ENCODE results near the gene ADSS1.

ADSS1 gene

DNA sequence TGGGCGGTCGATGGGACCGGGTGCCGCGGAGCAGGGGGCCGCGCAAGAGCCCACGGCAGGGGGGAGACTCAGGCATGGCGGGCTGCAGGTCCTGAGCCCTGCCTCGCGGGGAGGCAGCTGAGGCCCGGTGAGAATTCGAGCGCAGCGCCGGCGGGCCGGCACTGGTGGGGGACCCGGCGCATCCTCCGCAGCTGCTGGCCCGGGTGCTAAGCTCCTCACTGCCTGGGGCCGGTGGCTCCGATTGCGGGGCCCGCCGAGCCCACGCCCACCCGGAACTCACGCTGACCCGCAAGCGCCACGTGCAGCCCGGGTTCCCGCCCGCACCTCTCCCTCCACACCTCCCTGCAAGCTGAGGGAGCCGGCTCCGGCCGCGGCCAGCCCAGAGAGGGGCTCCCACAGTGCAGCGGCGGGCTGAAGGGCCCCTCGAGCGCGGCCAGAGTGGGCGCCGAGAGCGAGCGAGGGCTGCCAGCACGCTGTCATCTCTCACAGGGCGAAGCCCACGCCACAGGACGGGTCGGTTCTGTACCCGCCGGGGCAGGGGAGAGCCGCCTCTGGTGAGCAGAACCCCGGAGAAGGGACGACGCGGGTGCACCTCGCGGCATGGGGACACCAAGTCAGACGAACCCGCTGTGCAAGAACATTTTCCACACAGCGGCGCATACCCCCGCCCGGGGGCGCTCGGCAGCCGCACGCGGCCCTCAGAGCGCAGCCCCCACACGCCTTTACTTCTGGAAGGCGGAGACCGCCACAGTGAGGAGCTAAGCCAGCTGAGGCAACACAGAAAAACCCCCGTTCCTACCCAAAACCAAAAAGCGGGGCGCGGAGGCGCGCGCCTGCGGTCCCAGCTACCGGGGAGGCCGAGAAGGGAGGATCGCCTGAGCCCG lies 27.8 kb downstream of the ADSS1 start:
- DNase-seq, result no peak

DNA sequence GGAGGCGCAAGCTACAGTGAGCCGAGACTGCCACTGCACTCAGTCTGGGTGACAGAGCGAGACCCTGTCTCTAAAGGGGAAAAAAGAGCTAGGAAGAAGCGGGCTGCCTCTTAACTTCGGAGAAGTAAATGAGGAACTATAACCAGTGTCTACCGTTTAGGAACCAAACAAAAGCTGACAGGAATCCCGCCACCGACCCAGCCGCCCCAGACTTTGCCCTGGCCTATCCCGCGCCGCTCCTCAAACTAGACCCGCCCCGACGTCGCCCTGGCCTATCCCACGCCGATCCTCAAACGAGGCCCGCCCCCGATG lies 28.4 kb downstream of the ADSS1 start:
- DNase-seq, result no peak

DNA sequence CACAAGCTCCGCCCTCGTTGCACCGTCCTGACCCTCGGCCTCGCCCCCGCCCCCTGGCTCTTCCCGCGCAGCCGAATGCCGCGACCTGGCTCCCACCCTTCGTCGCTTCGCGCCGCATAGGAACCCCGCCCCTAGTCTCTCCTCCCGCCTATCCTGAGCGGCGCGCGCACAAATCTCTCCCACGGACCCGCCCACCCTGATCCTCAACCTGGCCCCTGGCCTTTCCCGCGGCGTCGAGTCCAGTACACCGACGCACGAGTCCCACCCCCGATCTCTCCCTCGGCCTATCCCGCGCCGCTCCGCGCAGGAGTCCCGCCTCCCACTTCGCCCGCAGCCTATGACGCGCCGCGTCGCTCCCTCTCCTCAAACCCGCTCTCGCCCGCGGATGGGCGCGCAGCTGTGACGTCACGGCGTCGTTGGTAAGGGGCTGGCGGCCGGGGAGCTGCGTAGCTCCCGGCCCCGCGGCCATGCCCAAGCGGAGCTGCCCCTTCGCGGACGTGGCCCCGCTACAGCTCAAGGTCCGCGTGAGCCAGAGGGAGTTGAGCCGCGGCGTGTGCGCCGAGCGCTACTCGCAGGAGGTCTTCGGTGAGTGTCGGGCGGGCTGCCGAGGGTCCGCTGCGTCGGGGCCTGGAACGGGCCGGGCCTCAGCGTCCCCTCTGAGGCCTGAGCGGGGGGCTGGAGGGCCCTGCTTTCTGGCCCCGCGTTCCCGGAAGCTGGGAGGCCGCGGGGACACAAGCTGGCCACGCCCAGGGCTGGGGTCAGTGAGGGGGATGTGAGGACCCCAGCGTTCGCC lies 28.9 kb downstream of the ADSS1 start, which contains the start of gene SIVA1:
Gene SIVA1 (plus strand): TSS at position 413 of the 793 bp plus-strand sequence. CDS start 55 bp downstream, at position 468.
- peak; percentile 99 to 100 for DNase-seq

DNA sequence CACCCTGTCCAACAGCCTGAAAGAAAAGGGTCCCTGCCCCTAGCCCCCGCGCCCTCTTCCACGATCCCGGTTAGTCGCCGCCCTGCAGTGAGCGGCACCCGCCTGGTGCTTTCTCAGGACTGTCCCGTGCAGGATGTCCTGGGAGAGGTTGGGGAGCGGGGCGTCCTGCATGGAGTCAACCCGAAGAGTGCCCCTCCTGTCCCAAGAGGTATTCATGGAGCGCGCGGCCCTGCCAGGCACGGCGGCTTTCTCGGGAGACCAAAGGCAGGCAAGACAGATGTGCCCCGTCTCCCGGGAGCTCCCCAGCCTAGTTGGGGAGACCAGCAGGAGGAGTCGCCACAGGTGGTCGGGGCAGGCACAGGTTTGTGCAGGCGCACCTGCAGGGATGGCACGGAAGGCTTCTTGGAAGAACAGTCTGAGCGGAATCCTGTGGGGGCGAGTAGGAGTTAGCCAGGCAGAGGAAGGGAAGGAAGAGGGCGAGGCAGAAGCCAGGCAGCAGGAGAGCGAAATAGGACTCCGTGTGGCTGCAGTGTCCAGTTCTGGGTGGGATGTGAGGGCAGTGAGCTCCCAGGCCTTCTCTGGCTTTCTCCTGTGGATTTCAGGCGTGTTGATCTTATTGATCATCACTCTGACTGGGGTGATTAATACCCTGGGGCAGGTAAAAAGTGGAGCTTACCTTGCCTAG lies 29.6 kb downstream of the ADSS1 start:
- no peak for DNase-seq

DNA sequence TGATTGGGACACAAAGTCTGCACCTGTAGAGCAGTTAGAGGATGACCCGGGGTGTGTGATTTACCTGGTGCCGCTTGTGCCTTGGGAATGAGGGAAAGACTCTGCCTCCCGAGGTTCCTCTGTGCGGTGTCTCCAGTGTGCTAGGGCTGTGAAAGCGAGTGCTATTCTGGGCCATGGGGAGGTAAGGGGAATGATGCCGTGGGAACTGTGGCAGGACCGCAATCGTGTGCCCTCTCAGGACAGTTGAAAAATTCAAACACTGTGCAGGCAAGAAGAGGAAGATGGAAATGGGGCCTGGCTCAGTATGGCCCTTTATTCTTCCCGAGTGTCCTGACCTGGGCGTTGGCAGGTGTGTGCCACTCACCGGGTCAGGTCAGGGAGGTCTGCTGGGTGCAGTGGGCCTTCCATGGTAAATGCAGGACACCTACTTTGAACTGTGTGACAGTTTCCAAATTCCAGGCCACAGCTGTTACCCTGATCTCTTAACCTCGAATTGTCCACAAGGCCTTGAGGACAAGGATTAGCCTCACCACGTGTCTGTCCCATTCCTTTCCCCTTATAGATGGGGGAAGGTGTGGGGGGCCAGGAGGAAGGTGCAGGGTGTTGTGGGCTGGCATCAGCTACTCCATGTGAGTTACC lies 30.3 kb downstream of the ADSS1 start:
- no peak for DNase-seq

DNA sequence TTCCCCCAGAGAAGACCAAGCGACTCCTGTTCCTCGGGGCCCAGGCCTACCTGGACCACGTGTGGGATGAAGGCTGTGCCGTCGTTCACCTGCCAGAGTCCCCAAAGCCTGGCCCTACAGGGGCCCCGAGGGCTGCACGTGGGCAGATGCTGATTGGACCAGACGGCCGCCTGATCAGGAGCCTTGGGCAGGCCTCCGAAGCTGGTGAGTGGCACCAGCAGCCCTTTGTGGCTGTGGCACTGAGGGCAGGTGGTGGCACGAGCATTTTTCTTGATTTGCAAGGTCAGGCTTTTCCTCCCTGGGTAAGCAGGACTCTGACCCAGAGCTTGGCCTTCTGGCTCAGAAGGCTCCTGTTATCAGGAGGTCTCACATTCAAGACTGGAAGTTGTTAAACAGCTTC lies 31.6 kb downstream of the ADSS1 start:
- DNase-seq, result no peak

DNA sequence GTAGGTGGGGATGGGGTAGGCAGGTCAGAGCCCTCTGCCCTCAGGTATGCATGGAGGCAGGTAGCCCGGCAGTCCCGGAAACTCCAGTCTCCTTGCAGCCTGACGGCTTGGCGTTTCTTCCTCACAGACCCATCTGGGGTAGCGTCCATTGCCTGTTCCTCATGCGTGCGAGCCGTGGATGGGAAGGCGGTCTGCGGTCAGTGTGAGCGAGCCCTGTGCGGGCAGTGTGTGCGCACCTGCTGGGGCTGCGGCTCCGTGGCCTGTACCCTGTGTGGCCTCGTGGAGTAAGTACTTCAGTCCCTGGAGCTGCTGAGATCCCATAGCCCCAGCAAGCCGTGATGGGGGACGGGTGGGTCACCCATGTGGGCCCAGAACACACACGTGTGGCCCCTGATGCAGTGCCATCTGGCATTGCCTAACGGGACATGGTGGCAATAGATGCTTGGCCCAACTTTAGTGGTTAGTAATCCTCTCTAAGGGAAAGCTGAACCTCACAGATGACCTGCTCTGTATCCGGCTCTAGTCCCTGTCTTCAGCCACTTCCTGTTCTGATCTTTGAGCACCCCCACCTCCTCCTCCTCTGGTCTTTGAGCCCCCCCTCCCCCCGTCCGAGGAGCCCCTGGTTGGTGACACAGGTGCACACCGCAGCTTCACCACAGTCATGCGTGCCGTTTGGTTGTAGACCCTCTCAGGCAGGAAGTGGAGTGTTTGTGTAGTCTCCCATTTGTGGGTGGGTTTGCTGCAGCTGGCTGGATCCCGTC lies 32.6 kb downstream of the ADSS1 start:
- no peak for DNase-seq

DNA sequence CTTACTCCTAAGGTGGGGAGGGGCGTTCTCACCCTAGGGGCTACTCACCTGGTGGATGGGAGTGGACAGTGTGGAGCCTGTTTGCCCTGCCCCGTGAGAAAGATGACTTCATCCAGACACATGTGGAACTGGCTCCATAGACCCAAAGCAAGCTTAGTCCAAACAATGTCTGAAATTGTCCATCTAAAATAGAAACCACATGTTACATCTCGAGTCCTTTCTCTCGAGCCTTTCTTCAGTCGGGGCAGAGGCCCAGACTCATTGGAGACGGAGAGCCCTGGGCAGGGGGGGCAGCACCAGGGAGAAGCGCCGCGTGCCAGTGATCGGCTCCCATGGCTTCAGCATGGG lies 33.2 kb downstream of the ADSS1 start:
- DNase-seq, result no peak

DNA sequence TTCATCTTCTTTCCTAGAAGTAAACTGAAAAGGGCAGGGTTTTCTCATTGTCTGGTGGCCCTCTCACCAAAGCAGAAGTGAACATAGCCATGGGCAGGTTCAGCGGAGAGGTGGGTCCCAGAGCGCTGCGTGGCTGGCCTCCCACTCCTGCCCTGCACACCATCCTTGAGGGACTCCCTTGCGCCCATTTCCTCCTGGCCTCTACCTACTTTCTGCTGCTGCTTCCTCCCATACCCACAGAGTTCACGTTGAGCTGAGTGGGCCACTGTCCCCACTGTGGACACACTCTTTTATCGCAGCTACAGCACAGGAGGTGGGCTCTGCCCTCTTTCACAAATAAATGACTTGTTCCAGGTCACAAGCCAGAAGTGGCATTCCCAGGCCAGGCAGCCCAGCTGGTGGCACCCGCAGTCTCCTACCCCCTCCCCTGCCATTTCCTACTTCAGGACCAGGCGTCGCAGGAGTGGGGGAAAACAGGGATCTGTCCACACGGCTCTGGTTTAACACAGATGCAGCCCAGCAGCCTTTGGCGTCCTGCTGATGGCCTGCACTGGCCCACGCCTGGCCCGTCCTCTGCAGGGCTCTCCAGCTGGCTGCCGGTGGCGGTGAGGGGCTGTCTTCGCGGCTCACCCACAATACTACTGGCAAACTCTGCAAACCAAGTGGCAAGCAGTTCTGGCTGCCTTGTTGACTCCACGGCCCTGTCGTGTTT lies 33.8 kb downstream of the ADSS1 start:
- DNase-seq, result no peak

DNA sequence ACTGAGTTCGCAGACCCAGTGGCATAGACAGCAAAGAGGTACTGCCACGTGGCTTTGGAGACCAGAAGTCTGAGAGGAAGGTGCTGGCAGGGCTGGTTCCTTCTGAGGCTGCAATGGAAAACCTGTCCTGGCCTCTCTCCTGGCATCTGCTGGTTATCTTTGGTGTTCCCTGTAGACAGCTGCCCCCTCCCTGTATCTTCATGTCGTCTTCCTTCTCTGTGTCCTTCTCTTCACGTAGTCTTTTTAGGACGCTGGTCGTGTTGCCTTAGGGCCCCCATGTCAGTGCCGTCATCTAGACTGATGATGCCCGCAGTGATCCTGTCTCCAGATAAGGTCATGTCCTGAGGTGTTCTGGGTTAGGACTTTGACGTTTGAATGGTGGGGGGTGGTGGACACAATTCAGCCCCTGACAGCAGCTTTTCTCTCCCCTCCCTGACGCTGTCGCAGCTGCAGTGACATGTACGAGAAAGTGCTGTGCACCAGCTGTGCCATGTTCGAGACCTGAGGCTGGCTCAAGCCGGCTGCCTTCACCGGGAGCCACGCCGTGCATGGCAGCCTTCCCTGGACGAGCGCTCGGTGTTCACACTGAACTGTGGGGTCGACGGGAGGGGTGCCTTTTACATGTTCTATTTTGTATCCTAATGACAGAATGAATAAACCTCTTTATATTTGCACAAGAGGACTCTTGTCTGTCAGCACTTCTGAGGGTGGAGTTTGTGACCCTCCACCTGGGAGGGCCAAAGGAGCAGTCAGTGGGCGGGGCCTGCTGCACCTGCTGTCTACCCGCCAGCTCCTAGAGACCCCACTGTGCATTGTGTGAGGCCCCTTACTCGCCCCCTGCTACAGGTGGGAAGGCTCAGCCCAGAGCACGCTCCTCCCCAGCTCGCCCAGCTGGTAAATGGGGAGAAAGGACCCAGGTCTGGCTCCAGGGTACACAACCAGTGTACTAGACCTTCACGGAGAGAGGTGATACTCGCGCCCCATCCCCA lies 35.2 kb downstream of the ADSS1 start:
- no peak for DNase-seq

DNA sequence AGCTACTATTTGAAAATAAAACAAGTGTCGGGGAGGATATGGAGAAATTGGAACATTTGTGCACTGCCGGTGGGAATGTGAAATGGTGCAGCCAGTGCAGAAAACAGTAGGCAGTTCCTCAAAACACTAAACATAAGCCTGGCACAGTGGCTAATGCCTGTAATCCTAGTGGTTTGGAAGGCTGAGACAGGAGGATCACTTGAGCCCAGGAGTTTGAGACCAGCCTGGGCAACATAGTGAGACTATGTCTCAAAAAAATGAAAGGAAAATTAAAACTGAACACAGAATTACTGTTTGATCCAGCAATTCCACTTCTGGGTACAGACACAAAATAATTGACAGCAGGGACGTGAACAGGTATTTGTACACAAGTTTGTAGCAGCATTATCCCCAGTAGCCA lies 41.5 kb downstream of the ADSS1 start:
- DNase-seq, result no peak

DNA sequence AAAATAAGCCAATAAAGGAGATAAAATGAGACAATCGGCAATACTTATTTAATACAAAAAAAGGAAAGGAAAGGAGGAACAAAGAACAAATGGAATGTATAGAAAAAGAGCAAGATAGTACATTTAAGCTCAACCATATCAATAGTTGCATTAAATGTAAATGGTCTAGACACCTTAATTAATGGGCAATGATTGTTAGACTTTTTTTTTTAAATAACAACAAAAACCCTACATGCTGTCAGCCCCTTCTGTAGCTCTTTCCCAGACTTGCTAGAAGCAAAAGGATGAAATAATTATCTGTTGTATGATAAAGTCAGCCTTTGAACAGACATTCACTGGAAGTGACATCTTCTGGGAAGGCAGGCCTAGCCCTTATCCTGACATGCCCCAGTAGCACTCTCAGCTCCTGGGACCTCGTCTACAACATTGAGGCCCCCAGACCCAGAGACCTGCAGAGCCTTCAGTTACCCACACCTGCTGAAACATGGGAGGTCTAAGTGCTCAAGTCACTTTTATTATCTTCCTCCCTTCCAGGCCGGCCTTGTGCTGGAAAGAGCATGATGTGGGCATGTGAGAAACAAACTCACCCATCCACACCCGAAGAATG lies 42.3 kb downstream of the ADSS1 start:
- DNase-seq, result no peak

DNA sequence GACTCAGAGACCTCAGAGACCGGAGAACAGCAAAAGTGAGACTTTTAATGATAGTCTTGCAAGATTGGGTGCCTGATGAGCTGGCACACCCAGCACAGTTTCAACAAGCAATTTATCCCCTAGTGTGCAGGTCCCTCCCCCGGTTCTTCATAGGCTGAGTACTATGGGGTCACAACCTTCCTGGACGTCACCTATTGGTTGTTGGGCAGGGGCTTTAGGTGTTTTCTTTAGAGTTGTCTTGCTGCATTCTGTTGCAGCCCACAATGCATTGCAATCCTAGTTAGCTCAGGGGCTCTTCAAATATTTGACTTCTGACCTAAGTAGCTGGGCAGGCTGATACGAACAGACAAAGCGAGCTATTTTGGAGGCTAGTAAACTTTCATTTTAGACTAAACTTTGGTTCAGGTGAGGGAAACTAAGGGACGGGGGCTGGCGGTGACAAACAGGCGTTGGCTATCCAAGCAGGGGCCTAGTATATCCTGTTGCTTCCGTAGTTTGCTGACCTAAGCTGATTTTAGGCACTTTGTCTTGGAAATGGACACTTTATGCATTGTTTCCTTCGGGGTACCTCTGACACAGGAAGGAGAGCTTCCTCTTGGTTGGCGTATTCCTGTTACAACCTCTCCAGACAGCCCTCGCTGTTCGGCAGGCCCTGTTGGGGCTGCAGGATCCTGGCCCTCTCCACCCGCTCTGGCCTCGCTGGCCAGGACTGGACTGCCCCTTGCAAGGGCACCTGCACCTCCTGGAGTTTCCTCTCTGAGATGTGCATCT lies 43.0 kb downstream of the ADSS1 start:
- no peak for DNase-seq

DNA sequence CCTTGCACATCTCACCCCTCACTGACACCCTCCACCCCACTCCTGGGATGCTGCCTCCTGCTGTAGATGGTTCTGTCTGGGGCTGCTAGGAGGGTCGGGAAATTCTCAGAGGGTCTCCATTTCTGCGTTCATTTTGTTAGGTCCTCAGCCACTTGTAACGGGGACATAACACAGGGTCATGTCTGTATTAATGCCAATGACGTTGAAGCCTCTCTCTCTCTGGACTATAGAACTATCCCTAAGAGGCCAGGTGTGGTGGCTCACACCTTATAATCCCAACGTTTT lies 43.5 kb downstream of the ADSS1 start:
- no peak for DNase-seq

DNA sequence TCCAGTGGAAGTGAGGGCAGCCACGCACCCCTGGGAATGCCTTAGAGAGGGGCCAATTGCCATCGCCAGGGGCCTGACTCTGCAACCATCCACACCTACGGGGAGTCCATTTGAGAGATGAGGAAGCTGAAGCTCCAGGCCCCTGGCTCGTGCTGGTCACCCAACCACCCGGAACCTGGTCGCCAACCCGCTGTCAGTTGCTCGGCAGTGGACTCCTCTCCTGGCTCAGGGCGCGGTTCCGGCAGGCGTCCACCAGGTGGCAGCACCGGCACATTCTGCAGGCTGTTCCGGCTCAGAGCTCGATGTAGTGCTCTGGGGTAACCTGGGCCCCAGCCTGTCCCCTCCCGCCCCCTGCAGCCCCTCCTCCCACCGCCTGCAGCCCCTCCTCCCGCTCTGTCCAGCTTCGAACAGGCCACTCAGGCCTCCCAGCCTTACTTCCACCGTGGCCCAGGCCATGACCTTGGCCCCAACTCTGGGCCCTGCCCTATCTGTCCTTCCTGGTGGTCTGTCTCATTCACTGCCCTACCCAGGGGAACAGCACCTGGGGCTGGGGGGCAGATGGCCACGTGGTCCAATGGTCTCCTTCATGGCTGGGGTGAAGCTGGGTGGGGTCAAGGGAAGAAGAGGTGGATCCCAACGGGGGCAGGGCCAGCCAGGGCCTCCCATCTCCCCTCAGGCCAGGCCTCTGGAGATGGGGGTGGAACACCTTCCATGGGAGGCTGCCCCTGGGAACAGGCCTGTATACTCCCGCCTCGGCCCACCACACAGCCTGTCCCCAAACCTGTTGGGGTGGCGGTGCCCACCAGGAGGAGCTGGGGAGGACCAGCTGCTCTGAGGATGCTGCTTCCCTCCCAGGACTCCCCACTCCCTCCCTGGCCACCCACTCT lies 44.7 kb downstream of the ADSS1 start:
- peak; percentile 96 for DNase-seq

DNA sequence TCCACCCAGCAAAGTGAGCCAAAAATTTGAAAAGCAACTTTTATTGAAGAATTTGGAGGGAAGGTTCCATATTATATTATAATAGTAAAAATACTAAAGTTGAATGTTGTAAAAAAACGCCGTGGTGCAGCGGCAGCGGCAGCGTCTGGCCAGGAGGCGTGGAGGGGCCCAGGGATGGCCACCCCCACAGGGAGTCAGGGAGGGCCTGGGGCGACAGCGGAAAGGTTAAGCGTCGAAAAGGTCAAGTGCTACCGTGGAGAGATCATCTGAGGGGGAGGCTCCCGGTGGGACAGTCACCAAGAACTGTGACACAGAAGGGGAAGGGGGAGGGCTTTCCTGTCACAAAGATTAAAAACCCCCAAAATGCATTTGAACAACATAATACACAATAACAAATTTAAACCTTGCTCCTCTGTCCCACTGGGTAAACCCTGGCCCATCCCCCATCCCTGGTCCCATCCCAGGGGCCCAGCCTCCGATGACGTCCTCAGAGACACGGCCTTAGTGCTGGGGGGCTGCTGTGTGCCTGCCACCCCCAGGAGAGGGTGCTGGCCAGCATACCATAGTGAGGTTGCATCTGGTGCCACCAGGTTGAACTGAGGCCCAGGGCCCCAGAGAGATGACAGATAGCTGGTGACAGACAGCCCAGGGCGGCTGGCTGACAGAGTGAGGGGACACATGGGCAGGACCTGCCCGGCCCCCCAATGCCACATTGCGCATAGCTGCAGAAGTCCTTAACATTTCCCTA lies 45.5 kb downstream of the ADSS1 start:
- no peak for DNase-seq

DNA sequence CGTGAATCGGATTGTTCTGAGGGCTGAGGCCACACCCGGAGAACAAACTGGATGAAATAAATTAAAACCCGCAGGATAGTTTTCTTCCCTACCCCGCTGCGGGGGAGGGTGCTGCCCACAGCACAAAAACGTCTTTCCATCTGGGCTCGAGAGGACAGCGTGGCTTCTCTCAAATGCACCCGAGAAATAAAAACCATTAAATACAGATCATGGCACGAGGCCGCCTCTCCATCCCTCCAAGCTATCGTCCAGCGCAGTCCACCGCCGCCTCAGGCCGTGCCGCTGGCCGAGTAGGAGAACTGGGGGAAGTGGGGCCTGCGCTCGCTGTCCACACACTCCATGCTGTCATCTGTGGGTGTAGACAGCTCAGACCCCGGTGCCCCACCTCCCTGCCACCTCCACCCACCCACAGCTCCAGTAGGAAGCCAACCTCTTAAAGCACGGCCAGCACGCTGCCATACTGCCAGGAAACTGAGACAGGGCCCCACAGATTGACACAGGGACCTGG lies 46.1 kb downstream of the ADSS1 start:
- no peak for DNase-seq
